ENCODE results near the gene HOXA6. TPM values are rescaled to one million over a fixed set of nuclear protein-coding genes. Genes with fewer than 3 reads are reported as not detected.

Gene HOXA6
- polyA plus RNA-seq, 3 donors = not detected

- intact Hi-C loops (cut with micrococcal nuclease) = loop anchor here (5.0 kb wide), 3 partner anchors 32 to 1293 kb away; partner anchors contain the start of genes HOXA11 (in 2 of the 2) and HOXA1 (in 1 of the 2)
- no peak overlapping the region for H2AFZ ChIP-seq (ENCODE audit: insufficient read depth, low read depth, low read length, poor library complexity, severe bottlenecking)
These were observed 7.6 kb upstream of the HOXA6 start for GRCh38 chr7:27154901-27155815.

More at GRCh38 chr7:27154901-27155815, 7.6 kb upstream of the HOXA6 start:
- Histone ChIP-seq H3K4me2 (replicated peaks; ENCODE audit: extremely low read depth, low read length, poor library complexity, severe bottlenecking) (peak overlapping the region; percentile 63), H3K9me3 (replicated peaks in 1 of 2; ENCODE audit: control insufficient read depth in 1 of 2, insufficient read depth in 1 of 2, low read length in 2 of 2) (peaks cover 4 to 73% of the 10 kb centered on the region in 2 donors), H3K27ac (ENCODE audit: low read depth in 1 of 2, low read length in 2 of 2) (no peak overlapping the region), H3K9ac (ENCODE audit: insufficient read depth, low read length, poor library complexity, severe bottlenecking) (no peak overlapping the region), H3K4me3 (replicated peaks in 1 of 3; ENCODE audit: low read depth in 2 of 3, low read length in 3 of 3) (peak overlapping the region in 1 of 3 experiments; percentile 53), H3K4me1 (ENCODE audit: control insufficient read depth in 1 of 2, insufficient read depth in 2 of 2, low read length in 2 of 2) (peaks cover 61 to 64% of the 10 kb centered on the region in 2 donors), H3K36me3 (replicated peaks in 1 of 2; ENCODE audit: control insufficient read depth in 1 of 2, insufficient read depth in 2 of 2, low read length in 2 of 2) (no peaks in the 10 kb centered on the region), H4K20me1 (ENCODE audit: insufficient read depth, low read length) (no peaks in the 10 kb centered on the region), H3K79me2 (ENCODE audit: insufficient read depth, low read length) (no peaks in the 10 kb centered on the region), H3K27me3 (ENCODE audit: control insufficient read depth in 2 of 2, insufficient read depth in 2 of 2, low read length in 2 of 2) (peaks cover 94 to 100% of the 10 kb centered on the region in 2 donors)
- Mint-ChIP-seq H3K9me3 (peaks cover 0 to 72% (median 28%) of the 10 kb centered on the region in 7 donors), H3K4me1 (peaks cover 73% of the 10 kb centered on the region), H3K36me3 (peaks cover 12 to 31% of the 10 kb centered on the region in 2 donors), H3K27me3 (ENCODE audit: low read depth in 3 of 3) (peaks cover 93 to 100% (median 100%) of the 10 kb centered on the region in 3 donors), H3K4me3 (peak overlapping the region; percentile 55 to 93), H3K27ac (peak overlapping the region in 1 of 7 donors; percentile 61)
- under 1% methylated on average over 35 of the region's 48 CpGs for WGBS (ENCODE audit: insufficient coverage)
- no peak for TF ChIP-seq CTCF (IDR thresholded peaks at IDR 0.05)
- no peak for DNase-seq

Measured in CD14-positive monocyte (primary cell).